SK-N-MC (cell line): ENCODE measurements around the gene ANGPTL4.

Experiments used
- DNase-seq: peaks from one replicate; pipeline ENCODE4 v3.0.0-alpha.2; 2011; ENCODE audit warnings: low read depth, low spot score
- H3K27ac ChIP-seq: fragments of 200-600 bp; sonication (generic); 2 replicates; pipeline ENCODE4 v1.5.1; 2016; ENCODE audit warnings: mixed run types
- H3K36me3 ChIP-seq: fragments of 200-600 bp; sonication (generic); 2 replicates; pipeline ENCODE4 v1.6.1; 2017; ENCODE audit warnings: antibody characterized with exemption, low read length, mixed read lengths; ENCODE audit not compliant: insufficient read depth
- H3K4me3 ChIP-seq: fragments of 200-600 bp; sonication (generic); 2 replicates; pipeline ENCODE4 v1.5.1; 2016
- H3K9ac ChIP-seq: fragments of 200-600 bp; sonication (generic); 2 replicates; pipeline ENCODE4 v1.8.0; 2017; ENCODE audit warnings: mixed run types, mixed read lengths; ENCODE audit not compliant: insufficient read length
- H3K9me3 ChIP-seq: fragments of 200-600 bp; sonication (generic); 2 replicates; pipeline ENCODE4 v1.6.1; 2017; ENCODE audit warnings: low read depth, mild to moderate bottlenecking, antibody characterized with exemption, low read length, moderate library complexity, mixed read lengths
- EZH2 ChIP-seq: fragments of 200-600 bp; sonication (generic); IDR thresholded peaks from one replicate; pipeline ENCODE4 v1.6.1; 2017; ENCODE audit warnings: antibody characterized with exemption
- FOXP2 ChIP-seq: optimal IDR thresholded peaks from 2 replicates; pipeline ENCODE3; 2011; ENCODE audit warnings: mild to moderate bottlenecking, moderate library complexity; ENCODE audit not compliant: insufficient read depth; ENCODE audit errors: extremely low read length, control extremely low read depth
- POLR2AphosphoS5 ChIP-seq: IDR thresholded peaks from 2 replicates; pipeline ENCODE4 v1.6.1; 2012; ENCODE audit warnings: mild to moderate bottlenecking, low read depth, low read length, borderline replicate concordance

Gene ANGPTL4

GRCh38 chr19:8355631-8356402, 8.1 kb upstream of the ANGPTL4 start:
- no peak overlapping the region for H3K9ac ChIP-seq

GRCh38 chr19:8357007-8357521, 6.9 kb upstream of the ANGPTL4 start:
- H3K9me3 ChIP-seq = no peaks in the 10 kb centered on the region
- no peak overlapping the region for H3K4me3 ChIP-seq
- no peak overlapping the region for H3K9ac ChIP-seq
- no peak for DNase-seq
- no peaks in the 10 kb centered on the region for H3K36me3 ChIP-seq
- TF ChIP-seq FOXP2 = no peak
- TF ChIP-seq POLR2AphosphoS5 = no peak
- TF ChIP-seq EZH2 = no peak
- peak overlapping the region; percentile 9; the same call in 1 of the 2 replicates for H3K27ac ChIP-seq

More at GRCh38 chr19:8355631-8356402, 8.1 kb upstream of the ANGPTL4 start:
- H3K9me3 ChIP-seq = no peaks in the 10 kb centered on the region
- no peak overlapping the region for H3K4me3 ChIP-seq
- TF ChIP-seq POLR2AphosphoS5 (no peak), EZH2 (no peak), FOXP2 (no peak)
- 0 out of 2 replicates have a peak overlapping the region, but pooled peaks have one; percentile 2 for H3K27ac ChIP-seq
- no peaks in the 10 kb centered on the region for H3K36me3 ChIP-seq
- no peak for DNase-seq

GRCh38 chr19:8358948-8359347, 5.0 kb upstream of the ANGPTL4 start:
- H3K9me3 ChIP-seq = no peaks in the 10 kb centered on the region
- H3K9ac ChIP-seq = no peak overlapping the region
- no peak for DNase-seq
- no peaks in the 10 kb centered on the region for H3K36me3 ChIP-seq
- H3K27ac ChIP-seq = no peak overlapping the region
- no peak for TF ChIP-seq EZH2
- TF ChIP-seq POLR2AphosphoS5 = no peak
- TF ChIP-seq FOXP2 = no peak
- no peak overlapping the region for H3K4me3 ChIP-seq

GRCh38 chr19:8360196-8360595, 3.8 kb upstream of the ANGPTL4 start:
- TF ChIP-seq POLR2AphosphoS5 (no peak), EZH2 (no peak), FOXP2 (no peak)
- Histone ChIP-seq H3K9me3 (no peaks in the 10 kb centered on the region), H3K27ac (no peak overlapping the region), H3K4me3 (no peak overlapping the region), H3K36me3 (no peaks in the 10 kb centered on the region), H3K9ac (no peak overlapping the region)
- no peak for DNase-seq

GRCh38 chr19:8361921-8362793, 1.8 kb upstream of the ANGPTL4 start:
- TF ChIP-seq POLR2AphosphoS5 (no peak), EZH2 (no peak), FOXP2 (no peak)
- no peak for DNase-seq
- no peaks in the 10 kb centered on the region for H3K36me3 ChIP-seq
- no peak overlapping the region for H3K9ac ChIP-seq
- no peaks in the 10 kb centered on the region for H3K9me3 ChIP-seq
- H3K27ac ChIP-seq = peak overlapping the region; percentile 25; the same call in 1 of the 2 replicates
- H3K4me3 ChIP-seq = peak overlapping the region; percentile 25; the same call in 1 of the 2 replicates

- TF ChIP-seq POLR2AphosphoS5 (no peak), FOXP2 (no peak), EZH2 (no peak)
- no peak overlapping the region for H3K27ac ChIP-seq
- H3K9ac ChIP-seq = no peak overlapping the region
- no peaks in the 10 kb centered on the region for H3K9me3 ChIP-seq
- no peak for DNase-seq
- H3K4me3 ChIP-seq = no peak overlapping the region
- H3K36me3 ChIP-seq = no peaks in the 10 kb centered on the region; the same call in 1 of the 2 replicates
Measured at GRCh38 chr19:8366121-8366581, 2.2 kb downstream of the ANGPTL4 start.

GRCh38 chr19:8366961-8367326, 3.0 kb downstream of the ANGPTL4 start:
- DNase-seq = no peak
- no peaks in the 10 kb centered on the region for H3K9me3 ChIP-seq
- H3K9ac ChIP-seq = no peak overlapping the region
- no peak overlapping the region for H3K27ac ChIP-seq
- H3K36me3 ChIP-seq = no peaks in the 10 kb centered on the region; the same call in 1 of the 2 replicates
- TF ChIP-seq POLR2AphosphoS5 (no peak), FOXP2 (no peak), EZH2 (no peak)
- peak overlapping the region; percentile 69 for H3K4me3 ChIP-seq

GRCh38 chr19:8367327-8368001, 3.5 kb downstream of the ANGPTL4 start:
- no peaks in the 10 kb centered on the region; the same call in 1 of the 2 replicates for H3K36me3 ChIP-seq
- no peak overlapping the region for H3K9ac ChIP-seq
- DNase-seq = no peak
- H3K27ac ChIP-seq = 0 out of 2 replicates have a peak overlapping the region, but pooled peaks have one; percentile 42
- H3K4me3 ChIP-seq = peak overlapping the region; percentile 69
- TF ChIP-seq EZH2 (no peak), POLR2AphosphoS5 (peak; percentile 47; the same call in 1 of the 2 replicates), FOXP2 (peak; percentile 47)
- no peaks in the 10 kb centered on the region for H3K9me3 ChIP-seq
